ENCODE data around the gene ESRP2.

Gene ESRP2

GRCh38 chr16:68242085-68242484, 6.2 kb upstream of the ESRP2 start:
- no peaks in the 10 kb centered on the region for H3F3A ChIP-seq (ENCODE audit: low read depth)
- H3K4me1 ChIP-seq (ENCODE audit: insufficient read depth, low read length, poor library complexity, severe bottlenecking): peaks cover 15% of the 10 kb centered on the region
- no peak overlapping the region for H3K4me3 ChIP-seq (ENCODE audit: low read length, poor library complexity, severe bottlenecking)
- H3K9me2 ChIP-seq (replicated peaks; ENCODE audit: low read depth, low read length): no peaks in the 10 kb centered on the region
- no peak overlapping the region for H3K9ac ChIP-seq (ENCODE audit: low read depth, low read length, poor library complexity, severe bottlenecking)
- no peak overlapping the region for H2AFZ ChIP-seq (ENCODE audit: low read length)
- H3K36me3 ChIP-seq (ENCODE audit: insufficient read depth, low read length): no peaks in the 10 kb centered on the region
- H3K9me3 ChIP-seq (ENCODE audit: insufficient read depth, low read depth, low read length): no peaks in the 10 kb centered on the region
- H3K27me3 ChIP-seq (ENCODE audit: insufficient read depth, low read length, poor library complexity, severe bottlenecking): no peaks in the 10 kb centered on the region
- TF ChIP-seq CTCF (conservative IDR thresholded peaks at IDR 0.05; ENCODE audit: low read length) (no peak), EZH2phosphoT487 (IDR thresholded peaks at IDR 0.05; ENCODE audit: borderline replicate concordance) (no peak)
- H3K4me2 ChIP-seq (ENCODE audit: low read depth, low read length, poor library complexity, severe bottlenecking): no peak overlapping the region
- H3K79me2 ChIP-seq (ENCODE audit: insufficient read depth, low read length): peaks cover 10% of the 10 kb centered on the region; the same call in 1 of the 2 replicates
- H4K20me1 ChIP-seq (ENCODE audit: insufficient read depth, low read length, poor library complexity, severe bottlenecking): no peaks in the 10 kb centered on the region

- H3K4me3 ChIP-seq (ENCODE audit: low read length, poor library complexity, severe bottlenecking): no peak overlapping the region
- no peak overlapping the region for H3K9ac ChIP-seq (ENCODE audit: low read depth, low read length, poor library complexity, severe bottlenecking)
- no peaks in the 10 kb centered on the region for H3K4me1 ChIP-seq (ENCODE audit: insufficient read depth, low read length, poor library complexity, severe bottlenecking)
- no peaks in the 10 kb centered on the region for H3K79me2 ChIP-seq (ENCODE audit: insufficient read depth, low read length)
- no peaks in the 10 kb centered on the region; the same call in 1 of the 2 replicates for H3K36me3 ChIP-seq (ENCODE audit: insufficient read depth, low read length)
- TF ChIP-seq EZH2phosphoT487 (IDR thresholded peaks at IDR 0.05; ENCODE audit: borderline replicate concordance) (no peak), CTCF (conservative IDR thresholded peaks at IDR 0.05; ENCODE audit: low read length) (no peak)
- no peak overlapping the region for H3K4me2 ChIP-seq (ENCODE audit: low read depth, low read length, poor library complexity, severe bottlenecking)
- no peaks in the 10 kb centered on the region for H3K9me3 ChIP-seq (ENCODE audit: insufficient read depth, low read depth, low read length)
- no peaks in the 10 kb centered on the region for H3K9me2 ChIP-seq (replicated peaks; ENCODE audit: low read depth, low read length)
- H4K20me1 ChIP-seq (ENCODE audit: insufficient read depth, low read length, poor library complexity, severe bottlenecking): no peaks in the 10 kb centered on the region
- no peaks in the 10 kb centered on the region for H3F3A ChIP-seq (ENCODE audit: low read depth)
- H3K27me3 ChIP-seq (ENCODE audit: insufficient read depth, low read length, poor library complexity, severe bottlenecking): no peaks in the 10 kb centered on the region
- no peak overlapping the region for H2AFZ ChIP-seq (ENCODE audit: low read length)
Observed at GRCh38 chr16:68238029-68238345, 2.1 kb upstream of the ESRP2 start.

GRCh38 chr16:68237243-68238028, 1.5 kb upstream of the ESRP2 start:
- Histone ChIP-seq H3K9ac (ENCODE audit: low read depth, low read length, poor library complexity, severe bottlenecking) (no peak overlapping the region), H3K36me3 (ENCODE audit: insufficient read depth, low read length) (peaks cover 4% of the 10 kb centered on the region; the same call in 1 of the 2 replicates), H3K27me3 (ENCODE audit: insufficient read depth, low read length, poor library complexity, severe bottlenecking) (no peaks in the 10 kb centered on the region), H3K4me2 (ENCODE audit: low read depth, low read length, poor library complexity, severe bottlenecking) (no peak overlapping the region), H3K4me1 (ENCODE audit: insufficient read depth, low read length, poor library complexity, severe bottlenecking) (no peaks in the 10 kb centered on the region), H3K4me3 (ENCODE audit: low read length, poor library complexity, severe bottlenecking) (no peak overlapping the region), H3K9me2 (replicated peaks; ENCODE audit: low read depth, low read length) (no peaks in the 10 kb centered on the region), H4K20me1 (ENCODE audit: insufficient read depth, low read length, poor library complexity, severe bottlenecking) (no peaks in the 10 kb centered on the region), H3K9me3 (ENCODE audit: insufficient read depth, low read depth, low read length) (no peaks in the 10 kb centered on the region), H3F3A (ENCODE audit: low read depth) (no peaks in the 10 kb centered on the region), H3K79me2 (ENCODE audit: insufficient read depth, low read length) (no peaks in the 10 kb centered on the region), H2AFZ (ENCODE audit: low read length) (no peak overlapping the region)
- TF ChIP-seq EZH2phosphoT487 (IDR thresholded peaks at IDR 0.05; ENCODE audit: borderline replicate concordance) (no peak), CTCF (conservative IDR thresholded peaks at IDR 0.05; ENCODE audit: low read length) (no peak)
